SK-N-SH treated with all-trans-retinoic acid at 6 μM for 48 hours (cell line): Measurements from ENCODE around the gene PSMG1.

ENCODE experiments used
- ATAC-seq: fragments of 200-7000 bp; cut with Tn5 transposase; 3 replicates; pipeline ENCODE4 v1.9.1; 2020; ENCODE audit warnings: mild to moderate bottlenecking, moderate library complexity
- ARNTL ChIP-seq: fragments of 450-650 bp; formaldehyde crosslinking; IDR thresholded peaks from 2 replicates; pipeline ENCODE4 v1.5.0; 2020; ENCODE audit warnings: low read depth, mild to moderate bottlenecking, moderate library complexity, borderline replicate concordance
- BACH2 ChIP-seq: fragments of 250-450 bp; sonication (Bioruptor Pico); IDR thresholded peaks from 2 replicates; pipeline ENCODE4 v1.9.0; 2021; ENCODE audit warnings: mild to moderate bottlenecking, borderline replicate concordance
- CSDC2 ChIP-seq: fragments of 250-450 bp; sonication (Bioruptor Pico); IDR thresholded peaks from 2 replicates; pipeline ENCODE4 v1.5.0; 2020; ENCODE audit warnings: mild to moderate bottlenecking, moderate library complexity
- ESRRG ChIP-seq: fragments of 250-450 bp; sonication (Bioruptor Pico); IDR thresholded peaks from 2 replicates; pipeline ENCODE4 v1.6.1; 2021; ENCODE audit warnings: mild to moderate bottlenecking
- GLIS3 ChIP-seq: fragments of 250-450 bp; sonication (Bioruptor Pico); IDR thresholded peaks from 2 replicates; pipeline ENCODE4 v1.5.0; 2020; ENCODE audit warnings: mild to moderate bottlenecking, moderate library complexity
- ISL1 ChIP-seq: fragments of 250-450 bp; sonication (Bioruptor Pico); IDR thresholded peaks from 2 replicates; pipeline ENCODE4 v2.1.2; 2022; ENCODE audit warnings: mild to moderate bottlenecking, moderate library complexity
- OSR1 ChIP-seq: fragments of 250-450 bp; sonication (Bioruptor Pico); IDR thresholded peaks from 2 replicates; pipeline ENCODE4 v1.8.0; 2022; ENCODE audit warnings: moderate library complexity, mild to moderate bottlenecking, inconsistent platforms
- PPARA ChIP-seq: fragments of 250-450 bp; sonication (Bioruptor Pico); IDR thresholded peaks from 2 replicates; pipeline ENCODE4 v1.5.0; 2020; ENCODE audit warnings: mild to moderate bottlenecking, borderline replicate concordance
- RARB ChIP-seq: fragments of 250-450 bp; sonication (Bioruptor Pico); IDR thresholded peaks from 2 replicates; pipeline ENCODE4 v1.8.0; 2021; ENCODE audit warnings: mild to moderate bottlenecking, moderate library complexity
- SNAI2 ChIP-seq: fragments of 250-450 bp; sonication (Bioruptor Pico); IDR thresholded peaks from 2 replicates; pipeline ENCODE4 v1.5.0; 2020; ENCODE audit warnings: mild to moderate bottlenecking, moderate library complexity
- TCF4 ChIP-seq: fragments of 250-450 bp; sonication (Bioruptor Pico); IDR thresholded peaks from 2 replicates; pipeline ENCODE4 v1.8.0; 2021; ENCODE audit warnings: mild to moderate bottlenecking, moderate library complexity, borderline replicate concordance
- ZC3H10 ChIP-seq: fragments of 250-450 bp; sonication (Bioruptor Pico); IDR thresholded peaks from 2 replicates; pipeline ENCODE4 v1.5.1; 2021; ENCODE audit warnings: mild to moderate bottlenecking, moderate library complexity
- ZFP3 ChIP-seq: fragments of 250-450 bp; sonication (Bioruptor Pico); IDR thresholded peaks from 2 replicates; pipeline ENCODE4 v1.5.0; 2020; ENCODE audit warnings: mild to moderate bottlenecking, moderate library complexity
- ZFP30 ChIP-seq: fragments of 450-650 bp; formaldehyde crosslinking; IDR thresholded peaks from 2 replicates; pipeline ENCODE4 v1.5.0; 2022; ENCODE audit warnings: mild to moderate bottlenecking, moderate library complexity
- ZNF565 ChIP-seq: fragments of 450-650 bp; formaldehyde crosslinking; conservative IDR thresholded peaks from 2 replicates; pipeline ENCODE4 v1.5.0; 2020; ENCODE audit warnings: low read depth, mild to moderate bottlenecking, moderate library complexity
- ZNF70 ChIP-seq: fragments of 450-650 bp; formaldehyde crosslinking; IDR thresholded peaks from 2 replicates; pipeline ENCODE4 v1.5.0; 2020; ENCODE audit warnings: mild to moderate bottlenecking, moderate library complexity
- ZNF8 ChIP-seq: fragments of 450-650 bp; formaldehyde crosslinking; IDR thresholded peaks from 2 replicates; pipeline ENCODE4 v1.5.0; 2020; ENCODE audit warnings: mild to moderate bottlenecking, moderate library complexity
- TF ChIP-seq, protein P1 (sequence below): fragments of 250-450 bp; sonication (Bioruptor Pico); IDR thresholded peaks from 2 replicates; pipeline ENCODE4 v1.5.0; 2020; ENCODE audit warnings: mild to moderate bottlenecking, moderate library complexity
- TF ChIP-seq, protein P2 (sequence below): fragments of 250-450 bp; sonication (Bioruptor Pico); IDR thresholded peaks from 2 replicates; pipeline ENCODE4 v1.5.1; 2021; ENCODE audit warnings: mild to moderate bottlenecking, moderate library complexity
- TF ChIP-seq, protein P3 (sequence below): fragments of 250-450 bp; sonication (Bioruptor Pico); IDR thresholded peaks from 2 replicates; pipeline ENCODE4 v1.5.1; 2020; ENCODE audit warnings: low read depth, mild to moderate bottlenecking, moderate library complexity
- TF ChIP-seq, protein P4 (sequence below): fragments of 250-450 bp; sonication (Bioruptor Pico); IDR thresholded peaks from 2 replicates; pipeline ENCODE4 v1.8.0; 2020; ENCODE audit warnings: mild to moderate bottlenecking, moderate library complexity, borderline replicate concordance
- TF ChIP-seq, protein P5 (sequence below): fragments of 250-450 bp; sonication (Bioruptor Pico); IDR thresholded peaks from 2 replicates; pipeline ENCODE4 v1.8.0; 2021; ENCODE audit warnings: low read depth, mild to moderate bottlenecking, moderate library complexity, borderline replicate concordance

The PSMG1 gene

DNA sequence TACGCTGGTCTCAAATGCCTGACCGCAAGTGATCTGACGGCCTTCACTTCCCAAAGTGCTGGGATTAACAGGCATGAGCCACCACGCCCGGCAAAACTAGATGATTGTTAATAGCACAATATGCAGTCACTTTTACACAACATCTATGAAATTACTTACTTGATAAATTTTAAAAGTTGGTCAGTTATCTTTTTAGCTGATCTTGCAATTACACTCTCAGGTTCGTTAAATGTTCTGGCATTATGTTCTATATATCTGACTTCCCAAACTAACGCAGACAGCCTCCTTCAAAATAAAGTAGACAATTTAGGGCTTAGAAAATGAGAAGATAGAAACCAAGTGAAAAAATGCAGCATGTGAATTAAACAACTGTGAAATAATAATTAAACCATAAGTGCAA, 31.8 kb upstream of the PSMG1 start (continued):
- TF ChIP-seq, protein P1, sequence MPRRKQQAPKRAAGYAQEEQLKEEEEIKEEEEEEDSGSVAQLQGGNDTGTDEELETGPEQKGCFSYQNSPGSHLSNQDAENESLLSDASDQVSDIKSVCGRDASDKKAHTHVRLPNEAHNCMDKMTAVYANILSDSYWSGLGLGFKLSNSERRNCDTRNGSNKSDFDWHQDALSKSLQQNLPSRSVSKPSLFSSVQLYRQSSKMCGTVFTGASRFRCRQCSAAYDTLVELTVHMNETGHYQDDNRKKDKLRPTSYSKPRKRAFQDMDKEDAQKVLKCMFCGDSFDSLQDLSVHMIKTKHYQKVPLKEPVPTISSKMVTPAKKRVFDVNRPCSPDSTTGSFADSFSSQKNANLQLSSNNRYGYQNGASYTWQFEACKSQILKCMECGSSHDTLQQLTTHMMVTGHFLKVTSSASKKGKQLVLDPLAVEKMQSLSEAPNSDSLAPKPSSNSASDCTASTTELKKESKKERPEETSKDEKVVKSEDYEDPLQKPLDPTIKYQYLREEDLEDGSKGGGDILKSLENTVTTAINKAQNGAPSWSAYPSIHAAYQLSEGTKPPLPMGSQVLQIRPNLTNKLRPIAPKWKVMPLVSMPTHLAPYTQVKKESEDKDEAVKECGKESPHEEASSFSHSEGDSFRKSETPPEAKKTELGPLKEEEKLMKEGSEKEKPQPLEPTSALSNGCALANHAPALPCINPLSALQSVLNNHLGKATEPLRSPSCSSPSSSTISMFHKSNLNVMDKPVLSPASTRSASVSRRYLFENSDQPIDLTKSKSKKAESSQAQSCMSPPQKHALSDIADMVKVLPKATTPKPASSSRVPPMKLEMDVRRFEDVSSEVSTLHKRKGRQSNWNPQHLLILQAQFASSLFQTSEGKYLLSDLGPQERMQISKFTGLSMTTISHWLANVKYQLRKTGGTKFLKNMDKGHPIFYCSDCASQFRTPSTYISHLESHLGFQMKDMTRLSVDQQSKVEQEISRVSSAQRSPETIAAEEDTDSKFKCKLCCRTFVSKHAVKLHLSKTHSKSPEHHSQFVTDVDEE (CRISPR knock-in tag): no peak

DNA sequence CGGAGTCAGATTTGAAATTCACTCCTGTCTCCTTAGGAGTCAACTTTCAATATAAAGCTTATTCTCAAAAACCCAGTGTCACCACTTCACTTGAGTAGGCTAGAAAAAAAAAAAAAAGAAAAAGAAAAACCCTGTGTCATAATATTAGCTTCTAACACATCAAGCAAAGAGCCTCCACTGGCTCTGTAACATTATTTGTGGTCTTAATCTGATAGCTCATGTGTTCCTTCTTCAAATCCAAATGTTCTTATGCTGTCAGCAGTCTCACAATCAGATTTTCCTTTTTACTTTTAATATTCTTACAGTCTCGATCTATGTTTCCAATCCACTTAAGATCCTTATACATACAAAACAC, 26.1 kb upstream of the PSMG1 start:
- TF ChIP-seq OSR1 (no peak), GLIS3 (CRISPR knock-in tag) (no peak), TCF4 (CRISPR knock-in tag) (no peak), ESRRG (CRISPR knock-in tag) (no peak), ARNTL (CRISPR knock-in tag) (no peak), ISL1 (CRISPR knock-in tag) (no peak), ZFP30 (CRISPR knock-in tag) (no peak), ZFP3 (CRISPR knock-in tag) (no peak), RARB (CRISPR knock-in tag) (no peak)
- TF ChIP-seq, protein P1 (CRISPR knock-in tag): no peak
- TF ChIP-seq, protein P2, sequence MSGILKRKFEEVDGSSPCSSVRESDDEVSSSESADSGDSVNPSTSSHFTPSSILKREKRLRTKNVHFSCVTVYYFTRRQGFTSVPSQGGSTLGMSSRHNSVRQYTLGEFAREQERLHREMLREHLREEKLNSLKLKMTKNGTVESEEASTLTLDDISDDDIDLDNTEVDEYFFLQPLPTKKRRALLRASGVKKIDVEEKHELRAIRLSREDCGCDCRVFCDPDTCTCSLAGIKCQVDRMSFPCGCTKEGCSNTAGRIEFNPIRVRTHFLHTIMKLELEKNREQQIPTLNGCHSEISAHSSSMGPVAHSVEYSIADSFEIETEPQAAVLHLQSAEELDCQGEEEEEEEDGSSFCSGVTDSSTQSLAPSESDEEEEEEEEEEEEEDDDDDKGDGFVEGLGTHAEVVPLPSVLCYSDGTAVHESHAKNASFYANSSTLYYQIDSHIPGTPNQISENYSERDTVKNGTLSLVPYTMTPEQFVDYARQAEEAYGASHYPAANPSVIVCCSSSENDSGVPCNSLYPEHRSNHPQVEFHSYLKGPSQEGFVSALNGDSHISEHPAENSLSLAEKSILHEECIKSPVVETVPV (CRISPR knock-in tag): no peak
- TF ChIP-seq, all 23 proteins: peak for 0
- no peak for ATAC-seq

DNA sequence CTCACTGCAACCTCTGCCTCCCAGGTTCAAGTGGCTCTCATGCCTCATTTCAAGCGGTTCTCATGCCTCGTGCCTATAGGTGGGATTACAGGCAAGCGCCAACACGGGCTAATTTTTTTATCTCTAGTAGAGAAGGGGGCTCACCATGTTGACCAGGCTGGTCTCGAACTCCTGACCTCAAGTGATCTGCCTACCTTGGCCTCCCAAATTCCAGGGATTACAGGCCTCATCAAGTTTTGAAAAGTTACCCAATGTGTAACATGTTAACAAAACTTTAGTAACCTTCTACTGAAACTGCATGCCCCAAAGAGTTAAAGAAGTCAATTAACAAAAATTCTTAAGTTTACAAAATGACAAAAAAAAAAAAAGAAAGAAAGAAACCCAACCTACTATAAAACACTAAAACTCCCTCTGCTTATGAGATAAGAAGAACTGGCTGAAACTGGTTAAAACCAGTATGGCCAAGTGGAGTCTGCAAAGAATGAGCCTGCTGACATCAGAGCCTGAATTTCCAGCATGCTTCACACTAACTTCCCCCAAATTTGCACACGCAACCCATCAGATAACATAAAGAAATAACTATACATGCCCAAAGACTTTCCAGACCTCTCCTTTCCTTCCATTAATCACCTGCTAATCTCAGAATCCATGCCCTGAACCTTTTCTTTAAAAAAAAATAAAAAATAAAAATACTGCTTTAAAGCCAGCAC, 25.5 kb upstream of the PSMG1 start:
- no peak for ATAC-seq
- TF ChIP-seq SNAI2 (CRISPR knock-in tag) (no peak), ZNF565 (CRISPR knock-in tag) (no peak), ISL1 (CRISPR knock-in tag) (no peak), GLIS3 (CRISPR knock-in tag) (no peak), ZFP3 (CRISPR knock-in tag) (no peak), CSDC2 (no peak), ZFP30 (CRISPR knock-in tag) (no peak), PPARA (CRISPR knock-in tag) (no peak), ZC3H10 (no peak), ZNF70 (CRISPR knock-in tag) (no peak), ZNF8 (CRISPR knock-in tag) (no peak), BACH2 (CRISPR knock-in tag) (no peak), ESRRG (CRISPR knock-in tag) (no peak), RARB (CRISPR knock-in tag) (no peak)
- TF ChIP-seq, protein P1 (CRISPR knock-in tag): no peak
- TF ChIP-seq, protein P3, sequence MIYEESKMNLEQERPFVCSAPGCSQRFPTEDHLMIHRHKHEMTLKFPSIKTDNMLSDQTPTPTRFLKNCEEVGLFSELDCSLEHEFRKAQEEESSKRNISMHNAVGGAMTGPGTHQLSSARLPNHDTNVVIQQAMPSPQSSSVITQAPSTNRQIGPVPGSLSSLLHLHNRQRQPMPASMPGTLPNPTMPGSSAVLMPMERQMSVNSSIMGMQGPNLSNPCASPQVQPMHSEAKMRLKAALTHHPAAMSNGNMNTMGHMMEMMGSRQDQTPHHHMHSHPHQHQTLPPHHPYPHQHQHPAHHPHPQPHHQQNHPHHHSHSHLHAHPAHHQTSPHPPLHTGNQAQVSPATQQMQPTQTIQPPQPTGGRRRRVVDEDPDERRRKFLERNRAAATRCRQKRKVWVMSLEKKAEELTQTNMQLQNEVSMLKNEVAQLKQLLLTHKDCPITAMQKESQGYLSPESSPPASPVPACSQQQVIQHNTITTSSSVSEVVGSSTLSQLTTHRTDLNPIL (CRISPR knock-in tag): no peak
- TF ChIP-seq, protein P4, sequence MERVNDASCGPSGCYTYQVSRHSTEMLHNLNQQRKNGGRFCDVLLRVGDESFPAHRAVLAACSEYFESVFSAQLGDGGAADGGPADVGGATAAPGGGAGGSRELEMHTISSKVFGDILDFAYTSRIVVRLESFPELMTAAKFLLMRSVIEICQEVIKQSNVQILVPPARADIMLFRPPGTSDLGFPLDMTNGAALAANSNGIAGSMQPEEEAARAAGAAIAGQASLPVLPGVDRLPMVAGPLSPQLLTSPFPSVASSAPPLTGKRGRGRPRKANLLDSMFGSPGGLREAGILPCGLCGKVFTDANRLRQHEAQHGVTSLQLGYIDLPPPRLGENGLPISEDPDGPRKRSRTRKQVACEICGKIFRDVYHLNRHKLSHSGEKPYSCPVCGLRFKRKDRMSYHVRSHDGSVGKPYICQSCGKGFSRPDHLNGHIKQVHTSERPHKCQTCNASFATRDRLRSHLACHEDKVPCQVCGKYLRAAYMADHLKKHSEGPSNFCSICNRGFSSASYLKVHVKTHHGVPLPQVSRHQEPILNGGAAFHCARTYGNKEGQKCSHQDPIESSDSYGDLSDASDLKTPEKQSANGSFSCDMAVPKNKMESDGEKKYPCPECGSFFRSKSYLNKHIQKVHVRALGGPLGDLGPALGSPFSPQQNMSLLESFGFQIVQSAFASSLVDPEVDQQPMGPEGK: no peak
- TF ChIP-seq, protein P5, sequence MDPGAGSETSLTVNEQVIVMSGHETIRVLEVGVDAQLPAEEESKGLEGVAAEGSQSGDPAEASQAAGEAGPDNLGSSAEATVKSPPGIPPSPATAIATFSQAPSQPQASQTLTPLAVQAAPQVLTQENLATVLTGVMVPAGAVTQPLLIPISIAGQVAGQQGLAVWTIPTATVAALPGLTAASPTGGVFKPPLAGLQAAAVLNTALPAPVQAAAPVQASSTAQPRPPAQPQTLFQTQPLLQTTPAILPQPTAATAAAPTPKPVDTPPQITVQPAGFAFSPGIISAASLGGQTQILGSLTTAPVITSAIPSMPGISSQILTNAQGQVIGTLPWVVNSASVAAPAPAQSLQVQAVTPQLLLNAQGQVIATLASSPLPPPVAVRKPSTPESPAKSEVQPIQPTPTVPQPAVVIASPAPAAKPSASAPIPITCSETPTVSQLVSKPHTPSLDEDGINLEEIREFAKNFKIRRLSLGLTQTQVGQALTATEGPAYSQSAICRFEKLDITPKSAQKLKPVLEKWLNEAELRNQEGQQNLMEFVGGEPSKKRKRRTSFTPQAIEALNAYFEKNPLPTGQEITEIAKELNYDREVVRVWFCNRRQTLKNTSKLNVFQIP (CRISPR knock-in tag): no peak
